GM18951 (cell line): ENCODE data around the gene VNN1.
"Not testable (repeated sequence)": the region's sequence is repeated elsewhere in the genome, so short reads cannot be mapped to it uniquely, and the experiment has no call there.

Source experiments
- POLR2A ChIP-seq: IDR thresholded peaks from 4 replicates; pipeline ENCODE4 v1.6.1; 2011; ENCODE audit warnings: mild to moderate bottlenecking; ENCODE audit not compliant: insufficient read length, insufficient read depth; ENCODE audit errors: extremely low read depth
- in situ Hi-C: fragments of 300-500 bp; cut with MboI; formaldehyde crosslinking; loops from one replicate; pipeline ENCODE4 v1.12.0; 2022; ENCODE audit warnings: low sequenced_read_pairs, mixed read lengths, inconsistent platforms; ENCODE audit not compliant: unreplicated experiment

VNN1 gene

GRCh38 chr6:132708771-132709170 lies 5.1 kb downstream of the VNN1 start:
- no peak for TF ChIP-seq POLR2A
- in situ Hi-C loops, result no loop called here

- in situ Hi-C loops, result no loop called here
- no peak for TF ChIP-seq POLR2A
Observed at GRCh38 chr6:132708002-132708401, 5.9 kb downstream of the VNN1 start.

- in situ Hi-C loops, result not testable (repeated sequence)
Observed at GRCh38 chr6:132706756-132707155, 7.1 kb downstream of the VNN1 start.

GRCh38 chr6:132703936-132704335 lies 9.9 kb downstream of the VNN1 start:
- TF ChIP-seq POLR2A, result no peak
- in situ Hi-C loops, result no loop called here

GRCh38 chr6:132698608-132699007 lies 15.2 kb downstream of the VNN1 start:
- in situ Hi-C loops, result no loop called here

GRCh38 chr6:132695773-132696172 lies 18.1 kb downstream of the VNN1 start:
- in situ Hi-C loops, result no loop called here

More at GRCh38 chr6:132698608-132699007, 15.2 kb downstream of the VNN1 start:
- no peak for TF ChIP-seq POLR2A

GRCh38 chr6:132693478-132693877 lies 20.4 kb downstream of the VNN1 start:
- no peak for TF ChIP-seq POLR2A
- in situ Hi-C loops, result no loop called here

More at GRCh38 chr6:132695773-132696172, 18.1 kb downstream of the VNN1 start:
- no peak for TF ChIP-seq POLR2A

GRCh38 chr6:132690678-132691077 lies 23.2 kb downstream of the VNN1 start:
- TF ChIP-seq POLR2A, result no peak
- in situ Hi-C loops, result no loop called here

- no peak for TF ChIP-seq POLR2A
- in situ Hi-C loops, result no loop called here
Observed at GRCh38 chr6:132687306-132687705, 26.5 kb downstream of the VNN1 start.

GRCh38 chr6:132686531-132686930 lies 27.3 kb downstream of the VNN1 start:
- TF ChIP-seq POLR2A, result no peak
- in situ Hi-C loops, result no loop called here

- no peak for TF ChIP-seq POLR2A
- in situ Hi-C loops, result no loop called here
Observed at GRCh38 chr6:132685009-132685408, 28.8 kb downstream of the VNN1 start.

GRCh38 chr6:132684272-132684671 lies 29.6 kb downstream of the VNN1 start:
- TF ChIP-seq POLR2A, result no peak
- in situ Hi-C loops, result no loop called here

GRCh38 chr6:132683543-132683942 lies 30.3 kb downstream of the VNN1 start:
- in situ Hi-C loops, result no loop called here
- TF ChIP-seq POLR2A, result no peak

- in situ Hi-C loops, result not testable (repeated sequence)
Observed at GRCh38 chr6:132679094-132679493, 34.8 kb downstream of the VNN1 start.

- in situ Hi-C loops, result no loop called here
- TF ChIP-seq POLR2A, result no peak
Observed at GRCh38 chr6:132675749-132676148, 38.1 kb downstream of the VNN1 start.

- TF ChIP-seq POLR2A, result no peak
- in situ Hi-C loops, result no loop called here
Observed at GRCh38 chr6:132675002-132675401, 38.9 kb downstream of the VNN1 start.
